Epidermal melanocyte (primary cell): ENCODE results near the gene SLC32A1.

Source experiments
- DNase-seq: peaks from one replicate; pipeline ENCODE4 v3.0.0; 2011; ENCODE audit warnings: low spot score; ENCODE audit not compliant: insufficient read length

SLC32A1 gene

DNA sequence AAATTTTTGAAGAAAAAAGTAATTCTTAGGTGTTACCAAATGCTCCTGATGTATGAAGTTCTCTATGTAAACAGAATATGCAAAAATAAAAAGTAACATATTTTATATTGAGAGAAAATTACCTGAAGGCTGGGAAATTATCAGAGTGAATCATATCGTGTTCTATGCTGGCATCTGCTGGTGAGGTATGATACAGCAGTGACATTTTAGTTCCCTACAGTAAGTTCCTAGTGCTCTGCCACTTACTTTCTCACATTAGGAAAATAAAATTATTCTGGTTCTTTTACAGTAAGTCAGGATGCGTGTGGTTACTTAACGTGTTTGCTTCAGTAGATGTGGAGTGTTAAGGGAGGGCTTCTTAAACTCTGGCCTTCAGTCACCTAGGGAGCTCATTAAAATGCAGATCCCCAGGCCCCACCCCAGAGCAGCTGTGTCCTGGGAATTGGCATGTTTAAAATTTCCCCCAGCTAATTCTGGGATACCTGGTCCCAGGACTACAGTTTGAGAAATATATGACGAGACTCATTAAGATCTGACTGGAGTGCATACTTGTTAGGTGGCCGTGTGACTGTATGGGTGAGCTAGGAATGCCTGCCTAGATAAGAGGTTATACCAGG lies 27.2 kb downstream of the SLC32A1 start:
- peak; percentile 42 for DNase-seq

DNA sequence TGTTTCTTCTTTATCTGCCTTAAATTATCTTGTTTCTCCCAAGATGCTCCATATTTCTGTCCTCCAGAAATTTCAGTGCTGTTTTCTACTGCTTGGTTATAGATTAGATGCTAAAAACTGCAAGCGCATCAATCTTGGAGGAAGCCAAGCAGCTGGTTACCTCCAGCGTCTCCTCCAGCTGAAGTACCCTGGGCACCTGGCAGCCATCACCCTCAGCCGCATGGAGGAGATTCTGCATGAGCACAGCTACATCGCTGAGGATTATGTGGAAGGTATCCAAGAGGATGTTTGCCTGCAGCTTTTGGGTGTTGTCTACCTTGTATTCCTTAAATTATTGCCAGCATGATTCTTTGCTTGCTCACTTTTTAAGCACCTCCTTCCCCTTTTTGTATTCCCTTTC lies 27.7 kb downstream of the SLC32A1 start:
- DNase-seq, result no peak

DNA sequence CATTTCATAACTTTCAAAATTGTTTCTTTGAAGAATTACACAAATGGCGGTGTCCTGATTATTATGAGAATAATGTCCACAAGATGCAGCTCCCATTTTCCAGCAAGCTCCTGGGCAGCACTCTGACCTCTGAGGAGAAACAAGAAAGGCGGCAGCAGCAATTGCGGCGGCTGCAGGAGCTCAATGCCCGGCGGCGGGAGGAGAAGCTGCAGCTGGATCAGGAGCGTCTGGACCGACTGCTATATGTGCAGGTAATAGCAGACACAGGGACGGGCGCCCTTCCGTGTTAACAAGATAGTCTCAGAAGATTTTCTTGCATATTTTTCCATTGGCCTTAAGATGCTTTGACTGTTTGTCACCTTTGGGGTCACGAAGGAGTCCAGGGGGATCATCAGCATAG lies 30.6 kb downstream of the SLC32A1 start:
- no peak for DNase-seq

DNA sequence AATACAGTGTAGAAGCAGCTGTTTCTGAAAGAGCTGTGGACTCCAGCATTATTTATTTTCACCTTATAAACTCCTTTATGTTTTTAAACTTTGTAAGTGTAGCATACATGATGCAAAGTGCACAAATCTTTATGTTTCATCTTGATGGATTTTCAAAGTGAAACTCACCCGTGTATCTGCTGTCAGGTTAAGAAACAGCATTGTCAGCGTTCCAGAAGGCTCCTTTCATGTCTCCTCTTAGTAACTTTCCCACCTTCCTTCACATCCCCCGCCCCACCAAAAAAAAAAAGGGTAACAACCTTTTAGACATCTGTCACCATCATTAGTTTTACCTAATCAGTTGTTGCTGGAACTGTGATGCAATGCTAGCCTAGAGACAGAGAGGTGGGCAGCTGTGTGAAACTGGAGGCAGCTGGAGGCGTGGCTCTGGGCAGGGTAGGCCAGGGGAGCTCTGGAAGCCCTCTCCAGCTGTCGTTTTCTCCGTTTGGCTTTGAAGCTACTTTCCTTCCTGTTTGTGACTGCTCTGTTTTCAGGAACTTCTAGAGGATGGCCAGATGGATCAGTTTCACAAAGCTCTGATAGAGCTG lies 31.1 kb downstream of the SLC32A1 start:
- DNase-seq, result no peak

DNA sequence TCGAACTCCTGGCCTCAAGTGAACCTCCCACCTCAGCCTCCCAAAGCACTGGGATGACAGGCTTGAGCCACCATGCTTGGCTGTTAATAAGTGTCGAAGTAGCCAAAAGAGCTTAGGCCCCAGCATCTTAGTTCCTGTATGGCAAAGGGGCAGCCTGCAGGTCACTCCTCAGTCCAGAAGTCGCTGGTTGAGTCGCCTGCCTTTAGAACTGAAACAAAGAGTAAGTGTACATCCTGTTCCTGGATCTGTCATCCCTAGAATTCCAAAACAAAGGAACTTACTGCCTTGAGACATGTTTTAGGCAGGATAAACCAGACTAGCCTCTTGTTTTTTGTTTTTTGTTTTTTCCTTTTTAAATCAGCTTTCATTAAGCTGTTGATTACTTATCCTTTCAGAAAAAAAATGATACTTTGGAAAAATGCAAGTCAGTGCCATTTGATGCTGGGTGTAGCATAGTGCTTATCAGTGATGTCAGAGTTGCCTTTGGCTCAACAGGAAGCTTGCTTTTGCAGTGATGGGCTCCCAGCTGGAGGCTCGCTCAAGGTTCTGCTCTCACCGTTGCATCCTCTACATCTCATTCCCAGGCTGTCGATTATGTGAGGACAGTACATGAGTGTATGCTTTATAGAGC lies 33.0 kb downstream of the SLC32A1 start:
- DNase-seq, result no peak

DNA sequence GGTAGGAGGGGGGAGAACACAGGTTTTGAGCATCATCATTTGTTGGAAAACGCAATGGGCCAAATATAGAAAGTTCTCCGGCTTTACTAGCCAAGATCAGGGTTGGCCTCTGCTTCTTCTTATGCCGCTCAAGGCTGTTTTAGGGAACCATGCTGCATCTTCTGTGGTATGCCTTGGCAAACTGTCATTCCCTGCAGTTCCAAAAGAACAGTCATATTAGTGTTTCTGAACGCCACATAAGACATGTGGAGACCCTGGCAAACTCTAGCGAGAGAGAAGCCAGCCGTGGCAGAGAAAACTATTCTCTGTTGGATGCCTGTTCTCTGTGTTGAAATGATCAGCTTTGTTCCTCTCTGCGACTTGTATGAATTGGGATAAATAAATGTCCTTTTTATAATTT lies 34.8 kb downstream of the SLC32A1 start:
- no peak for DNase-seq

DNA sequence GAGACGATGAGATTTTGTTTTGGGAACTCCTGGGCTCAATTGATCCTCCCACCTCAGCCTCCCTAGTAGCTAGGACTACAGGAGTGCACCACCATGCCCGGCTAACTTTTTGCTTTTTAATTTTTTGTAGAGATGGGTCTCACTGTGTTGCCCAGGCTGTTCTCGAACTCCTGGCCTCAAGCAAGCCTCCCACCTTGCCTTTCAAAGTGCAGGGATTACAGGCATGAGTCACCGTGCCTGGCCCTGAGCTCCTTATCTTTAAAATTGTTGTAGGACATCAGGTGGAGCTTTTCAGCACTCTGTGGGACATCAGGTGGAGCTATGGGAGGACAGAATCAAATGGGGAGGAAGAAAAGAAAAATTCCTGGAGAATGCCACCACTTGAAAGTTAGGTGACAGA lies 36.7 kb downstream of the SLC32A1 start:
- no peak for DNase-seq

DNA sequence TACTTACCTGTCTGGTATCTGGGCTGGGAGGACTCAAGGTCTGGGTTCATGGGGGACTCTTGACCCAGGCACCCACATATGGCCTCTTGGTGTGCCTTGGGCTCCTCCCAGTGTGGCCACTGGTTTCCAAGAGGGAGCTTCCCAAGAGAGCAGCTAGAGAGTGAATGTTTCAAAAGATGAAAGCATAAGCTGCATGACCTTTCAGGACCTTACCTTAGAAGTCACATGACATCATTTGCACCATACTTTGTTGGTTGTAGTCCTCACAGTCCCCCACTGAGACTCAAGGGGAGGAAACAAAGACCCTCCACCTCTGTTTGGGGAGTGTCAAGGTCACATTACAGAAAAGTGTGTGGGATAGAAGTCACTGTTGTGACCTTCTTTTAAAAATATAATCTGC lies 37.9 kb downstream of the SLC32A1 start:
- DNase-seq, result no peak

DNA sequence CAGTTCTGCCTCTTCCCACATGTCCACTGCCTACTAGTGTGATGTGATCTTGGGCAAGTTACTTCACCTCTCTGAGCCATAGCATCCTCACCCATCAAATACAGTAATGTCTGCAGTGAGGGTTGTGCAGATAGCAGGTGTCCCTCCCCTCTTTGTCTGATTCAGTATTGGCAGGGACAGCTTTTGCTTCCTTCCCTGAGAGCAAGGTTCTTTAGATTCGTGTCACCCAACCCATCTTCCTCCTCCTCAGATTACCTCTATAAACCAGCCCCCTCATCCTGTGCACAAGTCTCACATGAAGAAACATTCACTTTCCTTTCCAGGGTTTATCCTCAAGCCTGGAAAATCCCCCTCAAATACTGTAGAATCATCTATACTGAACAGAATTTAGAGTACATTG lies 39.3 kb downstream of the SLC32A1 start:
- DNase-seq, result no peak

DNA sequence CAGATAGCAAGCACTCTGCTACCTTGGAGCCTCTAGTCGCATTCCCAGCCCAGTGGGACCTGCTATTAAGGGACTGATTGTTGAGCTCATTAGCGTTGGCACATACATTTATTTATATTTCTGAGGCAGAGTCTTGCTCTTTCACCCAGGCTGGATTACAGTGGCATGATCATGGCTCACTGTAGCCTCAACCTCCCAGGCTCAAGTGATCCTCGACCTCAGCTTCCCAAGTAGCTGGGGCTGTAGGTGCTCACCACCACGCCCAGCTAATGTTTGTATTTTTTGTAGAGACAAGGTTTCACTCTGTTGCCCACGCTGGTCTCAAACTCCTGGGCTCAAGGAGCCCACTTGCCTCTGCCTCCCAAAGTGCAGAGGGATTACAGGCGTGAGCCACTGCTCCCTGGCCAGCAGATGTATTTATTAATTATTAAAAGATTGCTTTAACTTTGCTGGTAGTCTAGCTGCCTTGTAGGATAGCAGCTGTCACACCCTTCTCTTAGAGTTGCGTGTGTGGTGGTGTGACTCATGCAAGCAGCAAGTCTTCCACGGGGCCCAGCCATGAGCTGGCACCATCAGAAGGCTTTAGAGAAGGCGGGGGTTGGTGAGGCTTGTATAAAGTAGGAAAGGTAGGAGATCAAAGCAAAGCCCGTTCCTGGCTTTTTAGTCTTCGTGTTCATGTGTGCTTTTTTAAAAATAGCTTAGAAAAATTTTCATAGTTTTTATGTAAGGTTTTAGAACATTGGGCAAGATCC lies 40.5 kb downstream of the SLC32A1 start:
- DNase-seq, result no peak

DNA sequence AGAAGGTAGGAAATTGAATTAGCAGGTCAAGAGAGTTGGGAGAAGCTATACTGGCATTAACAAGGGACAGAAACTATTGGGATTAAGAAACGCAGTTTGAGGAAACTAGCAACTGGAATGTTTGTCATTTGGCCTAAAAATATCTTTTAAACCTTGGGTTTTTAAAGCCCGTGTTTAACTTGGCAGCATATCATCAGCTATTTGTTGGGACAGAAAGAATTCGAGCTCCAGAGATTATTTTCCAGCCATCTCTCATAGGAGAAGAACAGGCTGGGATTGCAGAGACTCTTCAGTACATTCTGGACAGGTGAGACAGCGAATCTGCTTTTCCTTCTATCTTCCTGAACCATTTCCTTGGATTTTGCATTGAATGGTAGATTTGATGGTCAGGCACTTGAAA lies 41.8 kb downstream of the SLC32A1 start:
- DNase-seq, result no peak

DNA sequence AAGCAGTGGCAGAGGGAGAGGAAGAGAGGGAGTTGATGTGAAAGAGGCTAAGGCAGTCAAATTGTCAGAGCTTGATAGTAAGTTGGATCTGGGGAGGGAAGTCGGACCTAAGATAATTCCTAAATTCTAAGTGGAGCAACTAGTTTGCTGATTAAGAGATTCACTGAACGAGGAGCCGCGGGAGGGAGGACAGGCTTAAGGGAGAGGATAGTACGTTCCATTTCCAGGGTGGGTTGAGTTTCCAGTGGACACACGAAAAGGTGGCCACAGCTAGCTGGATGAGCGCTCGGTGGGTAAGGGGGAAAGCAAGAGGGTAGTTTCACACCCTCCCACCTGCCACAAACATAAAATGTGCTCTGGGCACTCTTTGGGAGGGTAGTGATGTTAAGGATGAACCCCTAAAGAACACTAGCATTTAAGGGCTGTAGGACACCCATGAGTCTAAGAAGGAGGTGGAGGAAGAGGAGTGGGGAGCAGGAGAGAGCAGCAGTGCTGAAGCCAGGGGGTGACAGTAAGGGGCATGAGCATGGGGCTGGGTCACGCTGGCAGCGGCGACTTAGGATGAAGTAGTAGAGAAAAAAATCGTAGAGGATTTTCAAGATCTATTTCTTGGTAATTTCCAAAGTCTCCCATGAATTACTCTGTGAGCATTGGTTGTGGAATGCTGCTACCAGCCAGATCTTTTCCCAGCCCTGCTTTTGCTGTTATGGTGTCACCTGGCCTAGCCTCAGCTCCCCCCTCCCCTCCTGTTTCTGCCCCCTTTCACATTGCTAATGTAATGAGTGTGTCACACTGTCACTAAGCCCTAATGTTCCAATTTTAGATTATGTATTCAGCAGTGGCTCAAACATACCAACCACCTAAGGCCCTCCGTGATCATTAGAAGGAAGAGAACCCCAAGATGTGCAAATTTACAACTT lies 45.4 kb downstream of the SLC32A1 start:
- no peak for DNase-seq

DNA sequence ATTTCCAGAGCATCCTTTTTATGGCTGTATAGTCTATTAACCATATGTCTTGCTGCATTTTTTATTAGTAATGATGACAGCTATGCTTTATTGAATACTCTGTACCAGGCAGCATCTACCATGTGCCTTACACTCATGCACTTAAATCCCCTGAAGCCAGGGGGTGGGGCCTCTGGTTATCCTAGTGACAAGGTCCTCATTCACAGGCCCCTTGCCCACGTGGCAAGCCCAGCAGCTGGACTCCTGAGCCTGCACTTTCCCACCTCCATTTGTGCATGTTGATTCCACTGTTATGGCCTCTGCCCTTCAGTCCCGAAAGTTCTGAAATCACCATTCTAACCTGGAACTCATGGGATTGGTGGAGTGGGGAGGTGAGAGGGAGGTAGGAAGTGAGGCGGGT lies 46.3 kb downstream of the SLC32A1 start:
- peak; percentile 38 for DNase-seq

DNA sequence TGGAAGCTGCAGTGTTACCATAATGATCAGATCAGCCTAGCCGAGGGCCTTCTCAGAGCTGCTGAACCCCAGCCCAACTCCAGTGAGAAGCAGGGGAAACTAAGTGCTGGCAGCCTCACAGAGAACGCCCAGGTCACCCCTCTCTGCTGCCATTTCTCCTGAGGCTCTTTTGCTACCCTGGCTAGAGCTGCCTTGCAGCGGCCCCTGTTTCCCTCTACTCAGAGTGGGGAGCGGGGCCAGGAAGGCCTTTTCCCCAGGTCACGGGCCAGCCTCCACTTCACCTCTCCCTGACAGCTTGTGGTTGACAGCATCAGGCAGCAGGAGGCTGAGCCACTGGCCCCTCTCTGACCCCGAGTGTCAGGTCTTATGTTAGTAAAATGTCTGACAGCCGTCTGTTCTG lies 46.7 kb downstream of the SLC32A1 start:
- DNase-seq, result no peak

DNA sequence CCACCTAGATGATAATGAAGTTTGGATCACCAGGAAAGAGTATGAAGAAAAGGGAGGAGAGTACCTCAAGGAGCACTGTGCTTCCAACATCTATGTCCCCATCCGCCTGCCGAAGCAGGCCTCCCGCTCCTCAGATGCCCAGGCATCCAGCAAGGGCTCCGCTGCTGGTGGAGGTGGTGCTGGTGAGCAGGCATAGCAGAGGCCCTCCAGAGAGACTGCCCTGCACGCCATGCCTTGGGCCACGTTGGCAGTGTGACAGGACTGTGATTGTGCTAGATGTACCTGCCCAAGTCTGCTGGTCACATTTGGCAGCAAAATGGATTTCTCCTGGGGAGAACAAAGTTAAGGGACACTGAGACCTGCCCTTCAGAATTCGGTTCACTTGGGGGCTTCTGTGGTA lies 47.3 kb downstream of the SLC32A1 start:
- DNase-seq, result no peak

DNA sequence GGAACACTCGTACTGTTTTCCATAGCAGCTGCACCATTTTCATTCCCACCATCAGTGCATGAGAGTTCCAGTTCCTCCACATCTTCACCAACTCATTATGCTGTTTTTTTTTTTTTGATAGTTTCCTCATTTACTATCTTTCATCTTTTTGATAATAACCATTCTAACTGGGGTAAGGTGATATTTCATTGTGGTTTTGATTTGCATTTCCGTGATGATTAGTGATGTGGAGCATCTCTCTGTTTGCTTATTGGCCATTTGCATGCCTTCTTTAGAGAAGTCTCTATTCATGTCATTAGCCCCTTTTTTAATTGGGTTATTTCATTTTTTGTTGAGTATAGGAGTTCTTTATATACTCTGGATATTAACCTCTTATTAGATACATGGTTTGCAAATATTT lies 49.9 kb downstream of the SLC32A1 start:
- no peak for DNase-seq

DNA sequence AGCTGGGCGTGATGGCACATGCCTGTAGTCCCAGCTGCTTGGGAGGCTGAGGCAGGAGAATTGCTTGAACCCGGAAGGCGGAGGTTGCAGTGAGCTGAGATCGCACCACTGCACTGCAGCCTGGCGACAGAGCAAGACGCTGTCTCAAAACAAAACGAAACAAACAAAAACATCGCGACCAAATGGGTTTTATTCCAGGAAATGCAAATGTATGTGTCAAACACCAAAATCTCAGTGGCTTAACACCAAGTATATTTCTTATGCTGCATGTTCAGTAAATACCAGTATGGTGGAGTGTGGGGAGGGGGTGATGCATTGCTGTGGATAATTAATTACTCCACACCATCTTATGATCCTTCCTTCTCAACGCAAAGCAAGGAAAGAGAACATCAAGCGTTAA lies 52.1 kb downstream of the SLC32A1 start:
- DNase-seq, result no peak
